HepG2 (cell line): ENCODE data around the gene MTMR3. TPM values are rescaled to one million over a fixed set of nuclear protein-coding genes. Genes with fewer than 3 reads are reported as not detected.

Experiments
- ATAC-seq: fragments of 200-7000 bp; cut with Tn5 transposase; 3 replicates; pipeline ENCODE4 v1.9.1; 2020; ENCODE audit warnings: mild to moderate bottlenecking, moderate library complexity
- BruUV-seq: library from RNA; stranded (reverse); fragments of 400-500 nt; replicated peaks from 2 replicates; lab custom pipeline; 2021; lab: Mats Ljungman, UMichigan
- CTCF ChIA-PET: fragments of 300-600 bp; formaldehyde crosslinking; extraction: SDS; loops from one replicate; lab custom pipeline; 2021; ENCODE audit warnings: low total read pairs, inconsistent platforms, low intra/inter-chr PET ratio; lab: Yijun Ruan, JAX
- POLR2A ChIA-PET: fragments of 350-600 bp; sonication (Branson Sonifier 250); formaldehyde crosslinking; loops from one replicate; lab custom pipeline; 2020; ENCODE audit warnings: antibody characterized with exemption, inconsistent platforms; lab: Yijun Ruan, JAX
- DNase-seq: peaks from one replicate; pipeline ENCODE4 v3.0.0-alpha.2; 2015; ENCODE audit warnings: low spot score
- FAIRE-seq: peaks from 3 replicates; lab custom pipeline; 2011; peaks lifted over from hg19 to GRCh38; lab: Jason Lieb, UNC
- H2AFZ ChIP-seq: one replicate; pipeline ENCODE4 v1.6.1; 2011; ENCODE audit warnings: low read length, inconsistent platforms
- H3K27ac ChIP-seq: fragments of 300-600 bp; 3 replicates; pipeline ENCODE4 v1.8.0; 2011; ENCODE audit warnings: mixed run types, mild to moderate bottlenecking, mixed read lengths, low read length, inconsistent platforms; ENCODE audit not compliant: insufficient read depth; ENCODE audit errors: extremely low read length
- H3K27me3 ChIP-seq, 2 experiments: fragments of 200-600 bp in 1 of 2; 2 replicates in 1 of 2; 3 replicates in 1 of 2; pipeline versions ENCODE4 v1.6.0 to v1.8.0; 2011; ENCODE audit warnings: low read length in 2 of 2, mild to moderate bottlenecking in 2 of 2, moderate library complexity in 2 of 2, inconsistent platforms in 1 of 2; ENCODE audit not compliant: insufficient read depth in 2 of 2, control insufficient read depth in 1 of 2
- H3K36me3 ChIP-seq, 2 experiments: fragments of 200-600 bp in 1 of 2; replicated peaks in 1 of 2; 2 replicates in 1 of 2; 3 replicates in 1 of 2; pipeline versions ENCODE4 v1.5.1 to v1.8.0; 2011; ENCODE audit warnings: low read length in 2 of 2, inconsistent platforms in 1 of 2; ENCODE audit not compliant: insufficient read depth in 2 of 2, control insufficient read depth in 1 of 2
- H3K4me1 ChIP-seq: 2 replicates; pipeline ENCODE4 v1.5.1; 2012; ENCODE audit warnings: low read length, inconsistent platforms; ENCODE audit not compliant: insufficient read depth
- H3K4me2 ChIP-seq: 2 replicates; pipeline ENCODE4 v1.6.0; 2011; ENCODE audit warnings: low read depth, low read length, inconsistent platforms
- H3K4me3 ChIP-seq, 3 experiments: fragments of 200-600 bp in 1 of 3; sonication (generic), shearing (Covaris generic) in 1 of 3; replicated peaks in 1 of 3; 2 replicates each; pipeline ENCODE4 v1.5.1; 2011 to 2016; ENCODE audit warnings: low read length in 3 of 3, inconsistent platforms in 2 of 3, low read depth in 2 of 3, mild to moderate bottlenecking in 2 of 3, control low read depth in 1 of 3, mixed read lengths in 1 of 3; ENCODE audit not compliant: insufficient read depth in 1 of 3
- H3K79me2 ChIP-seq: one replicate; pipeline ENCODE4 v1.6.1; 2011; ENCODE audit warnings: low read length, inconsistent platforms; ENCODE audit not compliant: insufficient read depth
- H3K9ac ChIP-seq: 2 replicates; pipeline ENCODE4 v1.6.0; 2011; ENCODE audit warnings: mild to moderate bottlenecking, low read depth, low read length, inconsistent platforms; ENCODE audit not compliant: insufficient read depth
- H3K9me3 ChIP-seq: 2 replicates; pipeline ENCODE4 v1.5.1; 2012; ENCODE audit warnings: mild to moderate bottlenecking, low read length
- H4K20me1 ChIP-seq: 2 replicates; pipeline ENCODE4 v1.6.0; 2011; ENCODE audit warnings: inconsistent platforms, mild to moderate bottlenecking, low read length, moderate library complexity; ENCODE audit not compliant: insufficient read depth
- CCAR2 ChIP-seq: fragments of 200-400 bp; formaldehyde crosslinking; optimal IDR thresholded peaks from 2 replicates; pipeline ENCODE3; 2018; ENCODE audit warnings: low read depth, mild to moderate bottlenecking, low read length, moderate library complexity
- EHMT2 ChIP-seq: fragments of 200-600 bp; sonication (generic); IDR thresholded peaks from 2 replicates; pipeline ENCODE4 v1.7.0; 2017; ENCODE audit warnings: antibody characterized with exemption, low read depth, low read length, borderline replicate concordance
- GABPB1 ChIP-seq: IDR thresholded peaks from 2 replicates; pipeline ENCODE4 v1.6.1; 2016; ENCODE audit warnings: mild to moderate bottlenecking, missing genetic modification reagents, moderate library complexity, missing compliant biosample characterization
- SALL2 ChIP-seq: sonication (generic); formaldehyde crosslinking; IDR thresholded peaks from 2 replicates; pipeline ENCODE4 v1.8.1; 2023; ENCODE audit warnings: mild to moderate bottlenecking, missing genetic modification reagents, inconsistent platforms
- TSC22D2 ChIP-seq: sonication (generic); formaldehyde crosslinking; IDR thresholded peaks from 2 replicates; pipeline ENCODE4 v1.5.1; 2020; ENCODE audit warnings: missing genetic modification reagents, mild to moderate bottlenecking, borderline replicate concordance
- ZNF235 ChIP-seq: sonication (generic); formaldehyde crosslinking; IDR thresholded peaks from 2 replicates; pipeline ENCODE4 v1.8.1; 2023; ENCODE audit warnings: mild to moderate bottlenecking, missing genetic modification reagents, borderline replicate concordance
- ZNF589 ChIP-seq: sonication (generic); formaldehyde crosslinking; conservative IDR thresholded peaks from 2 replicates; pipeline ENCODE4 v1.8.0; 2022; ENCODE audit warnings: mild to moderate bottlenecking, moderate library complexity, missing genetic modification reagents
- WGBS: methylation state at CpG from one replicate; pipeline ENCODE4 v1.1.6; 2017; ENCODE audit warnings: low lambda C conversion rate; 5-methylcytosine and 5-hydroxymethylcytosine counted together
- in situ Hi-C: cut with HindIII; loops from 2 replicates; pipeline ENCODE4 v1.10.0; 2017; ENCODE audit warnings: low pct_unique_long_range_greater_than_20kb; ENCODE audit not compliant: extremely low pct_ligation_motif_present
- intact Hi-C: fragments of 100-400 bp; cut with micrococcal nuclease; formaldehyde crosslinking; loops from one replicate; pipeline ENCODE4 v1.10.0; 2022; ENCODE audit not compliant: unreplicated experiment
- polyA plus RNA-seq, 8 experiments: library from polyadenylated mRNA; depleted of rRNA in 3 of 8; stranded (reverse) in 7 of 8; unstranded in 1 of 8; fragments of >200 nt; fragmentation: Illumina TruSeq in 4 of 8; extraction: Trizol in 4 of 8; gene quantifications; 2 replicates each; pipeline versions ENCODE4 v1.2.1 to v1.2.3, GENCODE V29; 2011 to 2016; ENCODE audit warnings: low read depth in 4 of 8, missing spikeins in 1 of 8, mixed read lengths in 1 of 8; ENCODE audit not compliant: insufficient read depth in 1 of 8
- total RNA-seq, 5 experiments: library from RNA; depleted of rRNA; stranded (reverse); fragments of >200 nt; fragmentation: Illumina TruSeq; extraction: Trizol; gene quantifications; 2 replicates each; pipeline ENCODE4 v1.2.3, GENCODE V29; 2016; ENCODE audit warnings: low read depth in 1 of 5
- TF ChIP-seq, protein P1 (sequence below), 2 experiments: IDR thresholded peaks; 2 replicates each; pipeline ENCODE4 v1.6.1; 2011 to 2012; ENCODE audit warnings: low read length in 2 of 2, borderline replicate concordance in 1 of 2, low read depth in 1 of 2, mild to moderate bottlenecking in 1 of 2, moderate library complexity in 1 of 2
- TF ChIP-seq, protein P2 (sequence below): sonication (generic); formaldehyde crosslinking; IDR thresholded peaks from 2 replicates; pipeline ENCODE4 v1.5.0; 2020; ENCODE audit warnings: missing genetic modification reagents
- TF ChIP-seq, protein P3 (sequence below): sonication (generic); formaldehyde crosslinking; IDR thresholded peaks from 2 replicates; pipeline ENCODE4 v1.5.0; 2020; ENCODE audit warnings: missing genetic modification reagents, mild to moderate bottlenecking, borderline replicate concordance
- TF ChIP-seq, protein P4 (sequence below): sonication (generic); formaldehyde crosslinking; IDR thresholded peaks from 2 replicates; pipeline ENCODE4 v1.4.0; 2020; ENCODE audit warnings: missing genetic modification reagents, low read depth, mild to moderate bottlenecking, borderline replicate concordance
- TF ChIP-seq, protein P5 (sequence below): sonication (generic); formaldehyde crosslinking; IDR thresholded peaks from 2 replicates; pipeline ENCODE4 v1.9.0; 2021; ENCODE audit warnings: missing genetic modification reagents, mild to moderate bottlenecking, borderline replicate concordance

Gene MTMR3
- total and polyA plus RNA-seq, 2 of the 13 experiments (the other 11 are each of a cell fraction or from before 2014, with no cell fraction given): 12.6 to 24.8 TPM

DNA sequence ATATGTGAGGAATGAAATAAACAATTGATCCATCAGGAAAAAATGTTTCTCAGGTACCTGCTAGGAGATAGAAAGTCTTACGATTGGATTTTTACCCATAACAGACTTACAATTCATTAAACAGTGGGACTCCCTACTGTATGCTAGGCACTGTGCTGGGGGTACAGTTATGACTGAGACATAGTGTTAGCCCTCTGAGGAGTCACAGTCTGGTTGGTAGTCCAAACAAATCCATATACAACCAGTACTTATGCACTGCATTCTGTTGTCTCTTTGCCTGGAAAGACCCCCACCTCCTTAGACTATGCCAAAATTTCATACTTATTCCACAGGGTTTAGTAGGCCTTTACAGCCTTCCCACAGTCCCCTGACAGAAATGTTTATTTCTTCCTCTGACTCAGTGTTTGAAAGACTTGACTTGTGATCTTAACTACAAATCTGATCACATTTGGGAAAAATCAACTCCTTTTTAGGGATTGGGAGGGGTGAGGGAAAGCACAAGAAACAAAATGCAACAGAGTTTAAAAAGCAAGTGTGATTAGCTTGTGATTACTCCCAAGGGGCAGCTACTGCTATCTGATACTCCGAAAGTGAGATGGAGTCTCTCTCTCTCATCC lies 127.9 kb downstream of the MTMR3 start:
- no peak overlapping the region for H3K4me2 ChIP-seq
- intact Hi-C loops (no loop called here), in situ Hi-C loops (no loop called here)
- H4K20me1 ChIP-seq: no peaks in the 10 kb centered on the region
- no peak overlapping the region for H3K27ac ChIP-seq
- WGBS: 98% methylated on average over 2 of the region's 2 CpGs
- H3K79me2 ChIP-seq: no peaks in the 10 kb centered on the region
- BruUV-seq: no TSS peak
- H3K4me1 ChIP-seq: no peaks in the 10 kb centered on the region
- POLR2A ChIA-PET: no interaction called here
- H3K9ac ChIP-seq: no peak overlapping the region
- CTCF ChIA-PET: no interaction called here
- no peaks in the 10 kb centered on the region for H3K27me3 ChIP-seq
- H3K4me3 ChIP-seq: no peak overlapping the region
- FAIRE-seq (no peak), ATAC-seq (no peak), DNase-seq (no peak)
- no peak overlapping the region for H2AFZ ChIP-seq
- peaks cover 23 to 59% of the 10 kb centered on the region in 2 experiments; a peak in 4 of 5 replicates for H3K36me3 ChIP-seq
- no peaks in the 10 kb centered on the region for H3K9me3 ChIP-seq
- no peak for TF ChIP-seq GABPB1 (CRISPR knock-in tag)
- TF ChIP-seq, protein P1, sequence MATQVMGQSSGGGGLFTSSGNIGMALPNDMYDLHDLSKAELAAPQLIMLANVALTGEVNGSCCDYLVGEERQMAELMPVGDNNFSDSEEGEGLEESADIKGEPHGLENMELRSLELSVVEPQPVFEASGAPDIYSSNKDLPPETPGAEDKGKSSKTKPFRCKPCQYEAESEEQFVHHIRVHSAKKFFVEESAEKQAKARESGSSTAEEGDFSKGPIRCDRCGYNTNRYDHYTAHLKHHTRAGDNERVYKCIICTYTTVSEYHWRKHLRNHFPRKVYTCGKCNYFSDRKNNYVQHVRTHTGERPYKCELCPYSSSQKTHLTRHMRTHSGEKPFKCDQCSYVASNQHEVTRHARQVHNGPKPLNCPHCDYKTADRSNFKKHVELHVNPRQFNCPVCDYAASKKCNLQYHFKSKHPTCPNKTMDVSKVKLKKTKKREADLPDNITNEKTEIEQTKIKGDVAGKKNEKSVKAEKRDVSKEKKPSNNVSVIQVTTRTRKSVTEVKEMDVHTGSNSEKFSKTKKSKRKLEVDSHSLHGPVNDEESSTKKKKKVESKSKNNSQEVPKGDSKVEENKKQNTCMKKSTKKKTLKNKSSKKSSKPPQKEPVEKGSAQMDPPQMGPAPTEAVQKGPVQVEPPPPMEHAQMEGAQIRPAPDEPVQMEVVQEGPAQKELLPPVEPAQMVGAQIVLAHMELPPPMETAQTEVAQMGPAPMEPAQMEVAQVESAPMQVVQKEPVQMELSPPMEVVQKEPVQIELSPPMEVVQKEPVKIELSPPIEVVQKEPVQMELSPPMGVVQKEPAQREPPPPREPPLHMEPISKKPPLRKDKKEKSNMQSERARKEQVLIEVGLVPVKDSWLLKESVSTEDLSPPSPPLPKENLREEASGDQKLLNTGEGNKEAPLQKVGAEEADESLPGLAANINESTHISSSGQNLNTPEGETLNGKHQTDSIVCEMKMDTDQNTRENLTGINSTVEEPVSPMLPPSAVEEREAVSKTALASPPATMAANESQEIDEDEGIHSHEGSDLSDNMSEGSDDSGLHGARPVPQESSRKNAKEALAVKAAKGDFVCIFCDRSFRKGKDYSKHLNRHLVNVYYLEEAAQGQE (IDR thresholded peaks at IDR 0.05; ENCODE audit: borderline replicate concordance in 1 of 2, low read depth in 1 of 2, low read length in 2 of 2): no peak
- TF ChIP-seq, protein P2, sequence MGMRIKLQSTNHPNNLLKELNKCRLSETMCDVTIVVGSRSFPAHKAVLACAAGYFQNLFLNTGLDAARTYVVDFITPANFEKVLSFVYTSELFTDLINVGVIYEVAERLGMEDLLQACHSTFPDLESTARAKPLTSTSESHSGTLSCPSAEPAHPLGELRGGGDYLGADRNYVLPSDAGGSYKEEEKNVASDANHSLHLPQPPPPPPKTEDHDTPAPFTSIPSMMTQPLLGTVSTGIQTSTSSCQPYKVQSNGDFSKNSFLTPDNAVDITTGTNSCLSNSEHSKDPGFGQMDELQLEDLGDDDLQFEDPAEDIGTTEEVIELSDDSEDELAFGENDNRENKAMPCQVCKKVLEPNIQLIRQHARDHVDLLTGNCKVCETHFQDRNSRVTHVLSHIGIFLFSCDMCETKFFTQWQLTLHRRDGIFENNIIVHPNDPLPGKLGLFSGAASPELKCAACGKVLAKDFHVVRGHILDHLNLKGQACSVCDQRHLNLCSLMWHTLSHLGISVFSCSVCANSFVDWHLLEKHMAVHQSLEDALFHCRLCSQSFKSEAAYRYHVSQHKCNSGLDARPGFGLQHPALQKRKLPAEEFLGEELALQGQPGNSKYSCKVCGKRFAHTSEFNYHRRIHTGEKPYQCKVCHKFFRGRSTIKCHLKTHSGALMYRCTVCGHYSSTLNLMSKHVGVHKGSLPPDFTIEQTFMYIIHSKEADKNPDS: no peak
- no peak for TF ChIP-seq SALL2 (CRISPR knock-in tag)
- no peak for TF ChIP-seq ZNF589 (CRISPR knock-in tag)
- no peak for TF ChIP-seq CCAR2
- TF ChIP-seq, protein P3, sequence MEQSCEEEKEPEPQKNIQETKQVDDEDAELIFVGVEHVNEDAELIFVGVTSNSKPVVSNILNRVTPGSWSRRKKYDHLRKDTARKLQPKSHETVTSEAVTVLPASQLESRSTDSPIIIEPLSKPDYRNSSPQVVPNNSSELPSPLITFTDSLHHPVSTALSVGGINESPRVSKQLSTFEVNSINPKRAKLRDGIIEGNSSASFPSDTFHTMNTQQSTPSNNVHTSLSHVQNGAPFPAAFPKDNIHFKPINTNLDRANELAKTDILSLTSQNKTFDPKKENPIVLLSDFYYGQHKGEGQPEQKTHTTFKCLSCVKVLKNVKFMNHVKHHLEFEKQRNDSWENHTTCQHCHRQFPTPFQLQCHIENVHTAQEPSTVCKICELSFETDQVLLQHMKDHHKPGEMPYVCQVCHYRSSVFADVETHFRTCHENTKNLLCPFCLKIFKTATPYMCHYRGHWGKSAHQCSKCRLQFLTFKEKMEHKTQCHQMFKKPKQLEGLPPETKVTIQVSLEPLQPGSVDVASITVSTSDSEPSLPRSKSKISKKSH (CRISPR knock-in tag): no peak
- TF ChIP-seq EHMT2: no peak
- TF ChIP-seq TSC22D2 (CRISPR knock-in tag): no peak
- TF ChIP-seq, protein P4, sequence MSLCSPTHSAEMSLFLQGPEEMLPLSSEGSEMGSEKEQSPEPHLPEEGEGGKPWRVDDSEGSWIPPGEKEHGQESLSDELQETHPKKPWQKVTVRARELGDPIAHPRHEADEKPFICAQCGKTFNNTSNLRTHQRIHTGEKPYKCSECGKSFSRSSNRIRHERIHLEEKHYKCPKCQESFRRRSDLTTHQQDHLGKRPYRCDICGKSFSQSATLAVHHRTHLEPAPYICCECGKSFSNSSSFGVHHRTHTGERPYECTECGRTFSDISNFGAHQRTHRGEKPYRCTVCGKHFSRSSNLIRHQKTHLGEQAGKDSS (CRISPR knock-in tag): no peak
- TF ChIP-seq, protein P5, sequence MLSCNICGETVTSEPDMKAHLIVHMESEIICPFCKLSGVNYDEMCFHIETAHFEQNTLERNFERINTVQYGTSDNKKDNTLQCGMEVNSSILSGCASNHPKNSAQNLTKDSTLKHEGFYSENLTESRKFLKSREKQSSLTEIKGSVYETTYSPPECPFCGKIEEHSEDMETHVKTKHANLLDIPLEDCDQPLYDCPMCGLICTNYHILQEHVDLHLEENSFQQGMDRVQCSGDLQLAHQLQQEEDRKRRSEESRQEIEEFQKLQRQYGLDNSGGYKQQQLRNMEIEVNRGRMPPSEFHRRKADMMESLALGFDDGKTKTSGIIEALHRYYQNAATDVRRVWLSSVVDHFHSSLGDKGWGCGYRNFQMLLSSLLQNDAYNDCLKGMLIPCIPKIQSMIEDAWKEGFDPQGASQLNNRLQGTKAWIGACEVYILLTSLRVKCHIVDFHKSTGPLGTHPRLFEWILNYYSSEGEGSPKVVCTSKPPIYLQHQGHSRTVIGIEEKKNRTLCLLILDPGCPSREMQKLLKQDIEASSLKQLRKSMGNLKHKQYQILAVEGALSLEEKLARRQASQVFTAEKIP: no peak
- TF ChIP-seq ZNF235 (CRISPR knock-in tag): no peak
